Stimulated activated naive CD8-positive, alpha-beta T cell treated with anti-CD3 and anti-CD28 coated beads, Interleukin-15, Interleukin-2, amounts not matched to agents 100 U/mL and 50 U/mL, for 24 hours (primary cell): Measurements from ENCODE around the gene MSL1.
A peak's percentile ranks its signal among the peaks of the same experiment; 100 is the strongest.

Source experiments
- ATAC-seq: fragments of 150-1000 bp; cut with Tn5 transposase; one replicate; pipeline ENCODE4 v1.10.0; 2021
- DNase-seq: peaks from one replicate; pipeline ENCODE4 v3.0.0; 2021

The MSL1 gene

DNA sequence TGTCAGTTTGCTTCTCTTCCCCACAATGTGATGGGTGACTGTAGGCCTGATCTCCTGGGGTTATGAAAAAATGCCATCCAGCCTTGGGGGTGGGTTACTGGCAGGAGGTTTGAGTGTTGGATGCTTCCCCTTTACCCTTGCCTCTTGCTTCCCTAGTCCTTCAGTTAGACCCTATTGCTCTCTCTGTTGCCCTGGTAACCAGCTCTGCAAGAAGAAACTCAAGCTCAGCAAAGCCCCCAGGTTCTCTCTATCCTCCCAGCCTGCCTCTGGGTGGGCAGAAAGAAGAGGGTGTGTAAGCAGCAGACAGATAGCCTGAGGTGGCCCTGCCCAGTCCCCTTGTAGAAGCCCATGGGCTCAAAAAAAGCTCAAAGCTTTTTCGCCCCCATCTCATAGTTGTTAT lies 52.7 kb downstream of the MSL1 start:
- ATAC-seq (no peak), DNase-seq (no peak)

DNA sequence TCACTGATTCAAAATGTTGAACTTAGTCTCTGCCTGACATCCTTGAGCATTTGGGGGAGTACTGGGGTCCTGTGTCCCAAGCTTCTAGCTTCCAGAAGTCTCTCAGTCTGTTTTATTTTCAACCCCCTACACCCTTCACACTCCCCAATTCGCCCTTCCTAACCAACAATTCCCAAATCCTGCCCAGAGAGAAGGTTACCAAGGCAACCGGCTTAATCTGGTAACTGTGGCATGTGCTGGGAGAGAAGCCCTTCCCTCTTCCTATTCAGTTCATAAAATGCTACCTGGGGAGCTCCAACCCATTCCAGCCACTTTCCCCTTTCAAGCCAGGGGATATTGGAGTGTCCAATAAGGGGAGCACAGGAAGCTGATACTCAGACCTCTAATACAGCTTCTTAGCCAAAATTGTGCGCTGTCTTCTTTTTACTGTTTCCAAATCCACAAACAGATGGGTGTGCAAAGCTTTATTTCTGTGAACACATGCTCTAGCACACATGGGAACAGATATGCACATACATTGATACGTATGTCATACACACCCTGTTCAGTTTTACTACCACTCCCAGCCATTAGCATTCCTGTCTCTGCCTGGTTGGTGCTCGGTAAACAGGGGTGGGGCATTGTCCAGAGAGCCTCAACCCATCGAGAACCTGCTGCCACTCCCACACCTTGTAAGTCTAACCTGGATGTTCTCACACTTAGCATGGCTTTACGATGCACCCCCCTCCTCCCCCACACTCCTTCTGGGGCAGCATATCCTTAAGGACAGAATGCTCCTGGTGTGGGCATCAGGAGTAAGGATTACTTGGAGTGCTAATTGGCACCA lies 54.4 kb downstream of the MSL1 start:
- ATAC-seq = no peak
- DNase-seq = no peak

DNA sequence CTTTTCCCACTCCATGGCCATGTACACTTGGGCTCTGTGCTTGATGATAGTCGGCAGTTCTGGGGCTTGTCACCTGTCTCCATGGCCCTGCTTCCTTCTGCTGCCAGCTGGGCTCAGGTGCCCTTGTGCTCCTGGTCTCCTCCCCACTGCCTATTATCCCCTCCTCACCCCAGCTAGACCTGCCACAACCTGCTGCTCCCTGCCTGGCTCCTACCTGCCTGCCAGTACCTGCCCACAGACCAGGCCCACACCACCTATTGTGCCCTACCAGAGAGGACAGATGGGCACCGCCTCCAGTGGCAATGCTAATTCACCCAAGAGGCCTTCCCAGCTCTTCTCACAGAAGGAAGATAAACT lies 55.0 kb downstream of the MSL1 start:
- no peak for ATAC-seq
- DNase-seq = no peak

DNA sequence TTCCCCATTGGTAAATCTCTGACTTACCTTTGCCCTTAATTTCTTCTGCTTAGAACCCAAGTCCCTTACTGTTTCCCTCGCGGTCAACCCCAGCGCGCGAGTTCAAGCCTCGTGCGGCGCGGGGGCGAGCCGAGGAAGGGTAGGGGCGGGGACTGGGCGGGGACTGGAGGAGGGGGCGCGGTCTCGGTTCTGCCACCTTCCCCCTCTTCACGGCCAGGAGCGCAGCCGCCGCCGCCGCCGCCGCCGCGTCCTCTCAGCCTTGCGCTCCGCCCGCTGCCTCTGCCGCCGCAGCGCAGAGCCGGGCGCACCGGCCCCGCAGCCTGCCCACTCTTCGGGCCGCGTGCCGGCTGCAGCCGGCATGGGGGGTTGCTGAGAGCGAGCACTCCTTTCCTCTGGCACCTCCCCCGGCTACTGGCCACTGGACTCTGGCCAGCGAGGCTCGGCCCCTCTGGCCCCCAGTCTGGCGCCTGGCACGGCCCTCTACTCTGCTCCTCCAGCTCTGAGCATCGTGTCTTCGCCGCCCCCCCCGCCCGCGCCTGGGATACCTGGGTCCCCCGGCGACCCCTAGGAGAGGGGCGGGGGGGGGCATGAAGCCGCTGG lies 55.6 kb downstream of the MSL1 start, which contains the start of gene RAPGEFL1:
Gene RAPGEFL1, plus strand, starts transcription at position 196 of the 600 bp plus-strand sequence. Its CDS starts 392 bp downstream, at position 588.
- peak; percentile 89 for DNase-seq
- peak; percentile 95 for ATAC-seq

DNA sequence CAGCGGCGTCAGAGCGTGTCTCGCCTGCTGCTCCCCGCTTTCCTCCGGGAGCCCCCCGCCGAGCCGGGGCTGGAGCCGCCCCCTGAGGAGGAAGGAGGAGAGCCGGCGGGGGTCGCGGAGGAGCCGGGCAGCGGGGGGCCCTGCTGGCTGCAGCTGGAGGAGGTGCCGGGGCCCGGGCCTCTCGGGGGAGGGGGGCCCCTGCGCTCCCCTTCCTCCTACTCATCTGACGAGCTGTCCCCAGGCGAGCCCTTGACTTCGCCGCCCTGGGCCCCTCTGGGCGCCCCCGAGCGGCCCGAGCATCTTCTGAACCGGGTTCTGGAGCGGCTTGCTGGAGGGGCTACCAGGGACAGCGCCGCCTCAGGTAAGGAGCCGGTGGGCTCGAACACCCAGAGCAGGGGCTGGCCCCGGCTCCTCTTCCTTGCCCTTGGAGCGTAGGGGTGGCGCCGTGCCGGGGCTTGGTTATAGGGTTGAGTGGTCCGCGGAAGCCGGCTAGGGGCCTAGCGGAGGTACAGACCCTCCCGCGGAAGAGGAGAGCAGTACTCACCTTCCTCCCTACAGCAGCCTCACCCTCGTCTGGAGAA lies 56.3 kb downstream of the MSL1 start:
- no peak for ATAC-seq
- no peak for DNase-seq

DNA sequence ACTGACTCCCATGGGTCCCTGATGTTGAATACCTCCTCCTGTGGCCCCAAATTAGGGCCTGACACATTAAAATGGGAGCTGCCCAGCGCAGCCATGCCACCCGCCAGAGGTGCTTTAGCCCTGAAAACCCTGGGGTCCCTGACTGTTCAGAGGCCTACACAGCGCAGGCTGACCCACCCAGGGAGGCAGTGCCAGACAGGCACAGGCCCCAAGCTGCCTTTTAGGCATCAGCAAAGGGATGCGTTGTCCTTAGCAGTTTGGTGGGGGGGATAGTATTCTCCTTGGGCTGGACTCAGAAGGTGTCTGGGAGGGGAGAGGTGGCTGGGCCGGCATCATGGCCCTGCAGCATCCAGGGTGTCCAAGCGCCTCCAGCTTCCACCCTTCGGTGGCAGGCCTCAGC lies 56.9 kb downstream of the MSL1 start:
- ATAC-seq (no peak), DNase-seq (no peak)

DNA sequence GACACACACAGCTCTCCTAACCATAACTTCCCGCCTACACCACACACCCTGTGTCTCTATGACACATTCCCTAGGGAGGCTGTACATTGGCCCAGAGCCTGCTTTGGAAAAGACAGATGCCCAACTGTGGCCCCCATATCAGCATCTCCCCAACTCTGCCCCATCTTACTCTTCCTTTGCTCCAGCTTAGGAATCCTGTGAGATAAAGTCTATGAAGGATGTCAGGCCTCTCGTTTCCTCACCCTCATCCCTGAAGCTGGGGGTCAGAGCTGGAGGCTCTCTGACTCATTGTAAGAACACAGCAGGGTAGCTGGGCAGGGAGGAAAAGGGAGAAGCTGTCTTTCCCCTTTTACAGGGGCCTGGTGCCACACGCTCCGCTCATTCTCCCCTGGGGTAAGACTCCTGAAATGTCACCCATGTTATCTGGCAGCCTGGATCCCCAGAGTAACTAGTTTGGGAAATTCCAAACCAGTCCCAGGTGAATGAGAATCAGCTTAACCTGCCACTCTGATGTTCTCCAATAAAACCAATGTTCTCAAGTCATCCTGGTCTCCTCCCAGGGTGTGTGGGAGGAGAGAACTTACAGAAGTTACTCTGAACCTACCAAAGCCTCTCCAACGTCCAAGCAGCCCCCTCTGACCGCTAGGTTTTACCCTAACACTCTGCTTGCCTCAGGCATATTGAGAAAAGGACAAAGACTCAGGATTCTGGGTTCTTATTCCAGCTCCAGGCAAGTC lies 58.3 kb downstream of the MSL1 start:
- ATAC-seq = no peak
- no peak for DNase-seq

DNA sequence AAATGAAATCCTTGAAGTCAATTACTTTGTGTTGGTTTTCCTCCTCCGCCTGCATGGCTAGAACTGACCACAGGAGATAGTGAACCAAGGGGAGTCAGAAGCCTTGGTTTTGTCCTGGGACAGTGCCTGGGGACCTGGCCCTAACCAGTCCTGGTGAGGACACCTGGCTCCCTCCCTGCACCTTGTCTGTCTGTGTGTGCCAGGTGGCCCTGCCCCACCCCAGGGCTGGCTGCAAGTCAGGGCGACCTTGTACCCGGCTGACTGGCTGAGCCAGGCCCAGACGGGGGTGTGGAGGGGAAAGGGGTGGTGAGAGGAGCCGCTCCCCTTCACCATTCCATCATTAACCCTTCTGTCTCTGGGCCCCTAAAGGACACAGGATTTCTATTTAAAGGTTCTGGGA lies 58.9 kb downstream of the MSL1 start:
- ATAC-seq = no peak
- no peak for DNase-seq

DNA sequence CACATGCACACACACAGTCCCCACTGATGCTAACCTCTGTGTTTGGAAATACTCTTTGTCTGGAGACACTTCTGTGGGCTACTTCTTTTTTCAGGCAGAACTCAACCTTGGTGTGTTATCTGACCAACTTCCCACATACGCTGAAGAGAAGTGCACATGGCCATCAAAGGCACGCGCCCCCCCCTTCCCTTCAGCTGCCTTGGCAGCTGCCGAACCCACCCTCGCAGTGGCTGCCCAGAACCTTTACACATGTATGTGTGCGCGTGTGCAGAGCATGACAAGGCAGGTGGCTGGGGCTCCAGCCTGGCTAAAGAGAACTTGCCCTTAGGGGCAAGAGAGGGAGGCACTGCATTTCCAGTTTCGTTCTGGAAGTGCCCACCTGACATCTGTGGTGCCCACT lies 59.4 kb downstream of the MSL1 start:
- ATAC-seq (no peak), DNase-seq (no peak)

DNA sequence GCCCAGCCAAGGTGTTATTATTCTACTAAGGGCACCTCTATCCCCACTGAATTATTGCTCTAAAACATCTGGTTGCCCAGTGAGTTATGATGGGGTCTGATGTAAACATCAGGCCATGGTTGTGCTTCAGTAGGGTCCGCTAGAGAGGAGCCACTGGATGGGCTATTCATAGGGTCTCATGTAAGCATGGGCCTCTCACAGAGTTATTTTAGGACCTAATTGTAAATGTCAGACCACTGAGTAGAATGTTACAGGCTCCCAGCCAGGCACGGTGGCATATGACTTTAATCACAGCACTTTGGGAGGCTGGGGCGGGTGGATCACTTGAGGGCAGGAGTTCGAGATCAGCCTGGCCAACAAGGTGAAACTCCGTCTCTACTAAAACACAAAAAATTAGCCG lies 60.8 kb downstream of the MSL1 start:
- no peak for DNase-seq
- ATAC-seq = no peak
